ENCODE results near the gene RSBN1L.

DNA sequence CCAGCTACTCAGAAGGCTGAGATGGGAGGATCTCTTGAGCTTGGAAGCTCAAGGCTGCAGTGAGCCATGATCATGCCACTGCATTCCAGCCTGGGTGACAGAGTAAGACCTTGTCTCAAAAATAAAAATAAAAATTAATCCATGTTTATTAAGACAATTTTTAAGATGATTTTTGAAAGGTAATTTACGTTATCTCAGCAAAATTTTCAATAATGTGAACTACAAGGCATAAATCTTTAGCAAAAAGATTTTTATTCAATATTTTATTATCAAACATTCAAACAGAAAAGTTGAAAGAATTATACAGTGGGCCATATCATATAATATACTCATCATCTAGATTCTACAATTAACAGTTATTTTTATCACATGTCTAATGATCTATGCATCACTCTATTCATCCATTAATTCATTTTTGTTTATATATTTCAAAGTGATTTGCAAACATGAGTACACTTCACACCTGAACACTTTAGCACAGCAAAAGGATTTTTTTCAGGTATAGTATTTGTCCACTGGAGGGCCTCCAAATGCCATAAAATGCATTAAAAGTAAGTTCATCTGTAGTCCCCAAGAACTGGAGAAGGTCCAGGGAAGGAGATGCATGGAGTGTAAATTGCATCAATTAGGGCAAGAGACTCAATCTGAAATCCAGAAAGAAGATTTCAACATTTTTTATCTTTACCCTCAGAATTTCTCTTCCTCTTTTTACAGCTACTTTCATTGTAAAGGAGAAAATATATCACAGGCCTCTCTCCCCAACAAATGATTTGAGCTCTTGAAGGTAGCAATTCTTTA, 38.6 kb upstream of the RSBN1L start:
- TF ChIP-seq, protein P1, sequence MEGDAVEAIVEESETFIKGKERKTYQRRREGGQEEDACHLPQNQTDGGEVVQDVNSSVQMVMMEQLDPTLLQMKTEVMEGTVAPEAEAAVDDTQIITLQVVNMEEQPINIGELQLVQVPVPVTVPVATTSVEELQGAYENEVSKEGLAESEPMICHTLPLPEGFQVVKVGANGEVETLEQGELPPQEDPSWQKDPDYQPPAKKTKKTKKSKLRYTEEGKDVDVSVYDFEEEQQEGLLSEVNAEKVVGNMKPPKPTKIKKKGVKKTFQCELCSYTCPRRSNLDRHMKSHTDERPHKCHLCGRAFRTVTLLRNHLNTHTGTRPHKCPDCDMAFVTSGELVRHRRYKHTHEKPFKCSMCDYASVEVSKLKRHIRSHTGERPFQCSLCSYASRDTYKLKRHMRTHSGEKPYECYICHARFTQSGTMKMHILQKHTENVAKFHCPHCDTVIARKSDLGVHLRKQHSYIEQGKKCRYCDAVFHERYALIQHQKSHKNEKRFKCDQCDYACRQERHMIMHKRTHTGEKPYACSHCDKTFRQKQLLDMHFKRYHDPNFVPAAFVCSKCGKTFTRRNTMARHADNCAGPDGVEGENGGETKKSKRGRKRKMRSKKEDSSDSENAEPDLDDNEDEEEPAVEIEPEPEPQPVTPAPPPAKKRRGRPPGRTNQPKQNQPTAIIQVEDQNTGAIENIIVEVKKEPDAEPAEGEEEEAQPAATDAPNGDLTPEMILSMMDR (IDR thresholded peaks at IDR 0.05), result peak; percentile 21 to 62 (median 50)
- TF ChIP-seq POLR2A (IDR thresholded peaks at IDR 0.05), result no peak
